SH-SY5Y (cell line): ENCODE results near the gene GRAP.

Source experiments
- GATA2 ChIP-seq: IDR thresholded peaks from 2 replicates; pipeline ENCODE4 v1.6.1; 2011; ENCODE audit warnings: mild to moderate bottlenecking, low read depth, low read length
- GATA3 ChIP-seq: IDR thresholded peaks from 2 replicates; pipeline ENCODE4 v1.6.1; 2011; ENCODE audit warnings: low read depth, mild to moderate bottlenecking, low read length, moderate library complexity

Gene GRAP

DNA sequence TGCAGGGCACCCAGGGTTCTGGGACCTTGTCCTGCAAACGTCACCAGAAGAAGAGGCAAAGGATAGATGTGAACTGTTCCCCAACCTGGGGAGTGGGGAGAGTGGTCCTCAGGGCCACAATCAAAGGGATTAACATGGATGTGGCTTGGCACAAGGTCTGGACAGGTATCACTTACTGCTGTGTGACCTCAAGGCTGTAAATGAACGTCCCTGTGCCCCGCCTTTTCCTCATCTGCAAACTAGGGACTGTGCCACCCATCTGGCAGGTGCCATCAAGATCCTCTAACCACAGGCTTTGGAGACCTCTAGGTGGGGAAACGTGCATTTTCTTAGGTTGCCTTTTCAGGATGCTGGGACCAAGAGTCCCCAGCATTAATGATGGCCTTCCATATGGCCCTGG is 69.7 kb downstream of the GRAP start:
- TF ChIP-seq GATA3: no peak
- TF ChIP-seq GATA2: no peak

DNA sequence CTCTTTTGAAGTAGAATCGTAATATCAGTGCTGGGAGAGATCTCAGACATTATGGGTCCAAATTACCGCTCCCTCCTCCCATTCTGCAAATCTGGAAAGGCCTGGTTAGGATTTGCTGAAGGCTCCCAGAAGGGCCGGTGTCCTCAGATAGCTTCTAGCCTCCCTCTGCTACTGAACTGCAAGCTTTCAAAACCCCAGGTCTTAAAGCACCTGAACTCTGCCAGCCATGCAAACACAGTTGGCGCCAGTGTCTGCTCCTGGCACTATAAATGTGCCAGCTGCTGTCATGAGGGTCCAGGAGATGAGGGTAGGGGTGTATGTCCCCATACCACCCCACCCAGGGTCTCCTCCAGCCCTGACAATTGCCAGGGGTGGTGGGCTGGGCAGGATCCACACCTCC is 70.6 kb downstream of the GRAP start:
- TF ChIP-seq GATA2 (no peak), GATA3 (no peak)

DNA sequence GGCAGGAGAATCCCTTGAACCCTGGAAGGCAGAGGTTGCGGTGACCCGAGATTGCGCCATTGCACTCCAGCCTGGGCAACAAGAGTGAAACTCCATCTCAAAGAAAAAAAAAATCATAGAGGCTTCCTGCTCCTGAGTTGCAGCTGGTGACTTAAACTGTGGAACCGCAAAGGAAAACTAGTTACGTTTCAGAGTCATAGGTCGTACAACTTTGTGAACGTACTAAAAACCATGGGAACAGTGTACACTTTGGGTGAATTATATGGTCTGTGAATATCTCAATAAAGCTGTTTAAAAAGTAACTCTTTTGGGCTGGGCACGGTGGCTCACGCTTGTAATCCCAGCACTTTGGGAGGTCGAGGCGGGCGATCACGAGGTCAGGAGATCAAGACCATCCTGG is 71.2 kb downstream of the GRAP start:
- no peak for TF ChIP-seq GATA2
- TF ChIP-seq GATA3: no peak

DNA sequence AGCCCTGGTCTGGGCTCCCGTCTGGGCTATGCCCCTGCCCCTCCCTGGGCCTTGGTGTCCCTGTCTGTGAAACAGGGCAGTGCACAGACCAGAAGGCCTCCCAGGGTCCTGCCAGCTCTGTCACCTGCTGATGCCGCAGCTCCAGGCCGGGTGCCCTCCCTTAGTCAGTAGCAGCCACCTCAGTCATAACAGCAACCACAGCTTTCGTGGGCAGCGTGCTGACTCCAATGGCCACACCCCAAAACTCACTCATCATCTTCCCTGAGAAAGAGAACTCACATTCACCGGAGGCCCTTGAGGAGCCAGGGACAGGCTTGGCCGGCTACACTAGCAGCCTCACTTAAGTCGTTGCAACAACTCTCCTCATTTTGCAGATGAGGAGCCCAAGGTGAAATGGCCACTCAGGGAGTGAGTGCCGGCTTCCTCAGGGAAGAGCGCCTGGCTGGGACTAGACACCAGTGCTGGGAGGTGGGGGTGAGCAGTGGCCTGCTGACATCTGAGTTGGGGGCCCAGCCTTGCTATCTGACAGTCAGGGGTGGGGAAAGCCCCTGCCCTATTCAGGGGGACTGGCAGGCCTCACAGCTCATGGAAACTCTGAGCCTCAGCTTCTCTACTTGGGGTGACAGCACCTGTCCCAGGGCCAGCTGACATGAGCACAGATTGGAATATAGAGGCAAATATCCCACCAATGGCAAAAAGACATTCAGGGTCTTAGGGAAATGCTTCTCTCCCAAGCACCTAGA is 72.2 kb downstream of the GRAP start:
- TF ChIP-seq GATA3 (no peak), GATA2 (no peak)

DNA sequence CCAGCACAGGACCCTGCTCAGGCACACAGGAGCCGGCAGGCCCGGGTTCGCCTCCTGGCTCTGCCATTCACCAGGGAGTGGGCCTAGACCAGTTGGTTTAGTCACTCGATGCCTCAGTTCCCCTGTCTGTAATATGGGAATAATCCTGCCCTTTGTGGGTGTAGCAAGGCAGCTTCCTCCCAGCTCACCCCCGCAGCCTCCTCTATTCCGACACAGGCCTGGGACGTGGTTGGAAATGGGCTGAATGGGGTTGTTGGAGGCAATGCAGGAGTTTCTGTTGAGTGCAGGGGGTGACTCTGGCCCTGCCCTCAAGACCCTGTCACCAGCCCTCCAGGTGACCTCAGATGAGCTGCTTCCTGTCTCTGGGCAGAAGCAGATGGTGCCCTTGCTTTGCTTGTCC is 75.0 kb downstream of the GRAP start:
- TF ChIP-seq GATA3 (no peak), GATA2 (no peak)
